Activated CD4-positive, alpha-beta T cell treated with anti-CD3 and anti-CD28 coated beads, Interleukin-2, Interleukin-6, amounts not matched to agents 100 ng/mL and 50 ng/mL, durations not matched to agents 16 hours and 8 hours (primary cell): ENCODE data around the gene NMB.

ENCODE experiments used
- DNase-seq: peaks from one replicate; pipeline ENCODE4 v3.0.0-alpha.2; 2020

NMB gene

GRCh38 chr15:84609818-84610525 is 48.0 kb downstream of the NMB start:
- DNase-seq: no peak

GRCh38 chr15:84608707-84609284 is 49.2 kb downstream of the NMB start:
- DNase-seq: no peak

GRCh38 chr15:84606653-84607120 is 51.3 kb downstream of the NMB start:
- no peak for DNase-seq

- no peak for DNase-seq
Observed at GRCh38 chr15:84605554-84605882, 52.5 kb downstream of the NMB start.
